OCI-LY3 (cell line): ENCODE measurements around the gene CACNA1C.

Source experiments
- CTCF ChIP-seq: fragments of 200-600, 300-600 bp; sonication (generic); IDR thresholded peaks from 2 replicates; pipeline ENCODE4 v1.5.1; 2014; ENCODE audit warnings: antibody characterized with exemption, low read length, low read depth
- EZH2phosphoT487 ChIP-seq: fragments of 200-600 bp; shearing (Covaris generic); IDR thresholded peaks from 2 replicates; pipeline ENCODE4 v1.6.1; 2018; ENCODE audit warnings: antibody characterized with exemption, mixed run types, low read depth

GRCh38 chr12:2666411-2666810 is 613.6 kb downstream of the CACNA1C start:
- TF ChIP-seq CTCF (no peak), EZH2phosphoT487 (no peak)
